Breast epithelium (tissue), 3 donors: ENCODE measurements around the gene TVP23B.
"Not testable (repeated sequence)": the region's sequence is repeated elsewhere in the genome, so short reads cannot be mapped to it uniquely, and the experiment has no call there.

Source experiments
- CTCF ChIP-seq, 3 donors: fragments of 450-650 bp; IDR thresholded peaks; one replicate each; pipeline ENCODE4 v1.5.1; 2016 to 2017; ENCODE audit warnings: antibody characterized with exemption in 3 of 3, mild to moderate bottlenecking in 3 of 3, moderate library complexity in 3 of 3
- POLR2A ChIP-seq: fragments of 450-650 bp; IDR thresholded peaks from one replicate; pipeline ENCODE4 v1.6.1; 2016; ENCODE audit warnings: antibody characterized with exemption, mild to moderate bottlenecking, moderate library complexity

GRCh38 chr17:18816489-18817371, 35.7 kb downstream of the TVP23B start:
- TF ChIP-seq POLR2A: not testable (repeated sequence)
- peak in 2 of 3 donors; percentile 34 to 46 for TF ChIP-seq CTCF (IDR thresholded peaks at IDR 0.05)
